Measurements from ENCODE around the gene ZNF689.

Gene ZNF689

DNA sequence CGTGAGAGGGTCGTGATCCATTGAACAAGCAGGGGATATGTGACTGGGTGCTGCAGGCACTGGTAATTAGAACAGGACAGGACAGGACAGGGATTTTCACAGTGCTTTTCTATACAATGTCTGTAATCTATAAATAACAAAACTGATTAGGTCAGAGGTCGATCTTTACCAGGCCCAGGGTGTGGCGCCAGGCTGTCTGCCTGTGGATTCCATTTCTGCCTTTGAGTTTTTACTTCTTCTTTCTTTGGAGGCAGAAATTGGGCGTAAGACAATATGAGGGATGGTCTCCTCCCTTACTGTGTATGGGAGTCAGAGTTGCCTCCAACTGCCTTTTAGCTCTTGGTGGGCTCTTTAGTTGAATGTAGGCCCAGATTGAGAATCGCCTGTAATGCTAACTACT is 50.5 kb downstream of the ZNF689 start:
- DNase-seq = no peak

GRCh38 chr16:30558789-30559377 is 51.3 kb downstream of the ZNF689 start:
- no peak for DNase-seq

DNA sequence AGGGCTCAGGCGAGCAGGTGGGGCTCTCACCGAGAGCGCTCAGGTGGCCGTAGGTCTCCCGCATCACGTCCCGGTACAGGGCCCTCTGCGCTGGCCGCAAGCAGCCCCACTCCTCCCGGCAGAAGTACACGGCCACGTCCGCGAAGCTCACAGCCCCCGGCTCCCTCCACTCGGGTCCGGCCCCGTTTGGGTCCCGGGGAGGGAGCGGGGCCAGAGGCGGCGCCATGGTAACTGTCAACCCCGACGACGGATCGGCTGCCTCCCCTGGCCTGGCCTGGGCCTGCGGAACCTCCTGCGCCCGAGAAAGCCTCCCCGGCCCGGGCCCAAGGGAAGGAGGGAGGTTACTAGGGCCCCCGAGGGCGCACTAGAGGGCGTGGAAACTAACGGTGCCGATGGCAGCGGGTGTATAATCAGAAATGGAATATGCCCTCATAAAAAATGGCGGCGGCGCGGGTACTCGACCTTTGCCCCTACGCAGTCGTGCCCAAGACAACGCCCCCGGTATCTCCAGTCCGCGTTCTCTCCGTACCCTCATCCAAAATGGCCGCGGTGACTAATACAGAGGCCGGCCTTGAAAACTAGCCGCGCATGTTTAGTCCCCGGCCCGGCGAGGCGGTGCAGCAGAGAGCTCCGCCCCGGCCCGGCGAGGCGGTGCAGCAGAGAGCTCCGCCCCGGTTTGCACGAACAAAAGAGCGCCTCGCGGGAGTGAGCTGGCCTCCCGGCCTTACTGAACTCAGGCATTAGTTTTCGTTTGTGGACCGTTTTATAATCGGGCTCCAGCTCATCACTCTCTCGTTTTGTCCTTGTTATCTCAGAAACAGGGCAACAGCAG is 52.0 kb downstream of the ZNF689 start, which contains the start of gene ZNF764:
Gene ZNF764 (minus strand): TSS at position 418 of the 832 bp plus-strand sequence. CDS start 192 bp downstream, at position 226.
- DNase-seq = peak; percentile 97

GRCh38 chr16:30557707-30557956 is 52.6 kb downstream of the ZNF689 start:
- no peak for DNase-seq

DNA sequence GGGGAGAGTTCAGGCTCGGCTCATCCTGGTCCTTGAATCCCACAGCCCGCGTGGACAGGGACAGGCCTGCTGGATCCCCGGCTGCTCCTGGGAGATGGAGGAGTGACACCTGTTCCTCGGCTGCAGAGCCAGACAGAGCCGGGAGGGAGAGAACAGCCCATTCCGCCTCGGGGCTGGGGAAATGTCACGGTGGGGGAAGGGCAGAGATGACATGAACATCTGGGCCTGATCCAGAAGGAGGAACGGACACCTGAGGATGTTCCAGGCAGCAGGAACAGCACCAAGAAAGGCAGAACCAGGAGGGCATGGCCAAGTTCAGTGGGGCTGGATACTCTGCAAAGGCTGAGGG is 54.1 kb downstream of the ZNF689 start:
- DNase-seq = no peak

DNA sequence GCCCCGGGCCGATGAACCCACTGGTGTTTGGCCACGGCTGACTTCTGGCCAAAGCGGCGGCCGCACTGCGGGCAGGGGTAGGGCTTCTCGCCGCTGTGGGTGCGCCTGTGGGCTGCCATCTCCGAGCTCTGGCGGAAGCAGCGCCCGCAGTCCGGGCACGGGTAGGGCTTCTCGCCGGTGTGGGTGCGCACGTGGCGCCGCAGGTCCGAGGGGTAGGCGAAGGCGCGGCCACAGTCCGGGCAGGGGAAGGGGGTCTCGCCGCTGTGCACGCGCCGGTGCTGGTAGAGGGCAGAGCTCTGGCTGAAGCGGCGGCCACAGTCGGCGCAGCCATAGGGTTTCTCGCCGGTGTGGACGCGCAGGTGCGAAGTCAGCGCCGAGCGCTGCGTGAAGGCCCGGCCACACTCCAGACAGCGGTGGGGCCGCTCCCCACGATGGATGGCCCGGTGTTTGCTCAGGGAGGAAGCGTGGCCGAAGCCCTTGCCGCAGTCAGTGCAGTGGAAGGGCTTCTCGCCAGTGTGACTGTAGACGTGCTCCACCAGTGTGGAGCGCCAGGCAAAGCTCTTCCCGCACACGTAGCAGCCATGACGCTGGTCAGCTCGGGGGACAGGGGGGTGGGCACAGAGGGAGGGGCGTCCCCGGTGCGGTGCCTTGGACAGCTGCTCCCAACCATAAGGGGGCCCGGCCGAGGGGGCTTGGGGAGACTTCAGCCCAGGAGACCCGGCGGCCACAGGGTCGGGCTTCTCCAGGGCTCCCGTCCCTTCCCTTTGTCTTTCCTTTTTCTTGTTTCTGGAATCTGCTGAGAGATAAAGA is 54.7 kb downstream of the ZNF689 start:
- no peak for DNase-seq

GRCh38 chr16:30554557-30555314 is 55.5 kb downstream of the ZNF689 start:
- no peak for DNase-seq

DNA sequence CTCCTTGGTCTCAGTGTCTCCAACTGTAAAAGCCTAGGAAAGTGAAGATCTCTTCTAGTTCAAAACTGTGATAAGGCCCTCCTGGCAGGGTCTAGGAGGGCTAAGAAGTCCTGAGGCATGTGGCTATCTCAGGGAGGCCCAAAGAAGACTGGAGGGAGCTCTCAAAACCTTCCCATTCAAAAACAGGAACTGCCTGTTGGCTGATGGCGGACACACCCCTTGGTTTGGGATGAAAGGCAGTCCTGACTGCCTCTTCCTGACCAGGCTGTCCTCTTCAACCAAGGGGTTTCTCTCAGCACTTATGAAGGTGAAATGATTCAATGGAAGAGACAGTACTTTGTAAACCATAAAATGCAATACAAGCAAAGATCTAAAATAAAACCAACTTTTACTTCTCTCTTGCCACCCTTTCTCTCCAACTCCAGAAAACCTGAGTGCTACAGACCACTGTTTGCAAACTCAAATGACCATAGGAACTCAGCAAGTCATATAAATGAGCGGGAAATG is 56.7 kb downstream of the ZNF689 start:
- DNase-seq = no peak

DNA sequence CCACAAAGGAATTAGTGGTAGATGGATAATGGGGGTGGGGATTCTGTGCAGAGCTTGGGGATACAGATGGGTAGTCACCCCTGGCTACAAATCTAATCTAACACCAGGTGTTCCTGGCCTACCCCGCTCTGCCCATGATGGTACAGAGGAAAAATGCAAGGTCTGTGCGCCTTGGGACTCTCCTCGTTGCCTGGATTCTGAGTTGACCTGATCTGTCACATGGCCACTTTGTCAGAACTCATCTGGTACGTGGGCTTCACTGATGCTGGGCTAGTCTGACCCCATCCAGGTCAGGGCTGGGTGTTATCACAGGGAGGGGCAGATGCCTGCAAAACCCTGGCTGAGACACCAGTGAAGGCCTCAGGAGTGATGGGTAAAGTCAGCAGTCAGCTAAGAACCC is 57.2 kb downstream of the ZNF689 start:
- DNase-seq = no peak
